Endothelial cell (in vitro differentiated cells): ENCODE measurements around the gene APEX1. TPM values are rescaled to one million over a fixed set of nuclear protein-coding genes. Genes with fewer than 3 reads are reported as not detected.

Experiments
- DNase-seq: peaks from one replicate; pipeline ENCODE4 v3.0.0; 2021; ENCODE audit warnings: low spot score
- H3K27ac Mint-ChIP-seq: one replicate; pipeline ENCODE4 v1.8.0; 2021; ENCODE audit warnings: mixed read lengths, inconsistent platforms; ENCODE audit not compliant: unreplicated experiment
- H3K27me3 Mint-ChIP-seq: one replicate; pipeline ENCODE4 v1.8.0; 2021; ENCODE audit warnings: mild to moderate bottlenecking, moderate library complexity, mixed read lengths, inconsistent platforms; ENCODE audit not compliant: unreplicated experiment
- H3K36me3 Mint-ChIP-seq: one replicate; pipeline ENCODE4 v1.8.0; 2021; ENCODE audit warnings: mild to moderate bottlenecking, low read depth, mixed read lengths, inconsistent platforms; ENCODE audit not compliant: unreplicated experiment
- H3K4me1 Mint-ChIP-seq: one replicate; pipeline ENCODE4 v1.8.0; 2021; ENCODE audit warnings: mild to moderate bottlenecking, mixed read lengths, inconsistent platforms; ENCODE audit not compliant: unreplicated experiment
- H3K4me3 Mint-ChIP-seq: one replicate; pipeline ENCODE4 v1.8.0; 2021; ENCODE audit warnings: mild to moderate bottlenecking, mixed read lengths, inconsistent platforms; ENCODE audit not compliant: unreplicated experiment
- H3K9me3 Mint-ChIP-seq: one replicate; pipeline ENCODE4 v1.8.0; 2021; ENCODE audit warnings: mixed read lengths, inconsistent platforms; ENCODE audit not compliant: unreplicated experiment
- CTCF ChIP-seq: fragments of 200-600 bp; sonication (generic); IDR thresholded peaks from one replicate; pipeline ENCODE4 v1.5.0; 2021; ENCODE audit warnings: antibody characterized with exemption; ENCODE audit not compliant: unreplicated experiment
- long read RNA-seq: library from polyadenylated mRNA; unstranded; transcript quantifications from one replicate; pipeline ENCODE4 v2.0.0, GENCODE V29; 2020; ENCODE audit not compliant: unreplicated experiment
- total RNA-seq: library from RNA; stranded (reverse); fragmentation: NEBNext Ultra II Directional; extraction: Animal tissue kit (Norgen Biotek cat#: 25700); gene quantifications from one replicate; pipeline ENCODE4 v1.2.1, GENCODE V29; 2021; ENCODE audit not compliant: unreplicated experiment

The APEX1 gene
- total RNA-seq: 230 TPM
- long read RNA-seq, transcript APEX1-202 (5 exons, 1,387 nt): minor isoform, 9 of 250 reads
- long read RNA-seq, transcript APEX1-210 (5 exons, 1,437 nt): minor isoform, 31 of 250 reads
- long read RNA-seq, transcript APEX1-201 (5 exons, 1,484 nt): major isoform, 154 of 250 reads
- long read RNA-seq, transcript APEX1-205 (4 exons, 1,603 nt): minor isoform, 29 of 250 reads
- long read RNA-seq, partial matches to known transcripts: 2 of 250 reads
- long read RNA-seq, other reads (novel, unspliced or antisense): 11 of 250 reads

- Mint-ChIP-seq H3K27me3 (peaks cover 2% of the 10 kb centered on the region), H3K9me3 (no peaks in the 10 kb centered on the region), H3K4me3 (no peak within 1 kb of the TSS), H3K4me1 (peaks cover 4% of the 10 kb centered on the region), H3K27ac (no peak within 1 kb of the TSS), H3K36me3 (peaks cover 25% of the 10 kb centered on the region)
- peak; percentile 95 for DNase-seq
- no peak for TF ChIP-seq CTCF
Observed at GRCh38 chr14:20454516-20455354, at the start of gene APEX1, which contains the start of gene OSGEP. TSS of gene APEX1 (plus strand) at chr14:20455226. CDS start at chr14:20455646, 420 bp downstream. TSS of gene OSGEP (minus strand) at chr14:20454812. CDS start at chr14:20454683, 129 bp downstream.

GRCh38 chr14:20409226-20409625 is 45.8 kb upstream of the APEX1 start:
- Mint-ChIP-seq H3K4me1 (peaks cover 7% of the 10 kb centered on the region), H3K36me3 (peaks cover 42% of the 10 kb centered on the region), H3K27ac (no peak overlapping the region), H3K27me3 (peaks cover 6% of the 10 kb centered on the region), H3K4me3 (no peak overlapping the region), H3K9me3 (no peaks in the 10 kb centered on the region)
- DNase-seq: no peak
- TF ChIP-seq CTCF: no peak

GRCh38 chr14:20412411-20412810 is 42.6 kb upstream of the APEX1 start:
- Mint-ChIP-seq H3K27me3 (peaks cover 4% of the 10 kb centered on the region), H3K27ac (peak overlapping the region; percentile 96), H3K9me3 (no peaks in the 10 kb centered on the region), H3K4me3 (peak overlapping the region; percentile 97), H3K36me3 (peaks cover 18% of the 10 kb centered on the region), H3K4me1 (peaks cover 11% of the 10 kb centered on the region)
- no peak for DNase-seq
- no peak for TF ChIP-seq CTCF

GRCh38 chr14:20412876-20413743 is 41.9 kb upstream of the APEX1 start, which contains the start of gene TEP1:
TSS of gene TEP1 (minus strand) at chr14:20413501. CDS start at chr14:20408439, 5,062 bp downstream.
- Mint-ChIP-seq H3K9me3 (no peaks in the 10 kb centered on the region), H3K4me1 (peaks cover 11% of the 10 kb centered on the region), H3K27me3 (peaks cover 4% of the 10 kb centered on the region), H3K27ac (peak within 1 kb of the TSS; percentile 96), H3K4me3 (peak within 1 kb of the TSS; percentile 97), H3K36me3 (peaks cover 13% of the 10 kb centered on the region)
- peak; percentile 80 for DNase-seq
- TF ChIP-seq CTCF: no peak
